Stimulated activated effector memory CD8-positive, alpha-beta T cell treated with anti-CD3 and anti-CD28 coated beads, Interleukin-12 subunit alpha, Interleukin-12 subunit beta, amount 100 ng/mL, for 72 hours (primary cell): ENCODE measurements around the gene SFTPA1.
"Not testable (repeated sequence)": the region's sequence is repeated elsewhere in the genome, so short reads cannot be mapped to it uniquely, and the experiment has no call there.

Experiments
- ATAC-seq: fragments of 150-1000 bp; cut with Tn5 transposase; 2 replicates; pipeline ENCODE4 v1.10.0; 2021
- DNase-seq, 2 donors: peaks; one replicate each; pipeline ENCODE4 v3.0.0; 2021 to 2022; ENCODE audit warnings: low spot score in 2 of 2
- H3K27ac Mint-ChIP-seq: one replicate; pipeline ENCODE4 v1.8.0; 2022; ENCODE audit warnings: mild to moderate bottlenecking, mixed read lengths
- H3K36me3 Mint-ChIP-seq: one replicate; pipeline ENCODE4 v1.8.0; 2022; ENCODE audit warnings: mild to moderate bottlenecking, mixed read lengths
- H3K4me1 Mint-ChIP-seq: one replicate; pipeline ENCODE4 v1.8.0; 2022; ENCODE audit warnings: mixed read lengths
- H3K4me3 Mint-ChIP-seq: one replicate; pipeline ENCODE4 v1.8.0; 2022; ENCODE audit warnings: mild to moderate bottlenecking, mixed read lengths
- H3K9me3 Mint-ChIP-seq: one replicate; pipeline ENCODE4 v1.8.0; 2022; ENCODE audit warnings: mixed read lengths

The SFTPA1 gene

GRCh38 chr10:79610601-79611191, at the start of gene SFTPA1:
Gene SFTPA1, plus strand, starts transcription at chr10:79610939. Its CDS starts 887 bp downstream, at chr10:79611826.
- DNase-seq (no peak), ATAC-seq (no peak)
- H3K4me3 Mint-ChIP-seq: no peak within 1 kb of the TSS
- H3K27ac Mint-ChIP-seq: no peak within 1 kb of the TSS
- no peaks in the 10 kb centered on the region for H3K9me3 Mint-ChIP-seq
- H3K4me1 Mint-ChIP-seq: peaks cover 6% of the 10 kb centered on the region
- H3K36me3 Mint-ChIP-seq: no peaks in the 10 kb centered on the region

GRCh38 chr10:79561257-79561656, 49.5 kb upstream of the SFTPA1 start:
- H3K9me3 Mint-ChIP-seq: no peaks in the 10 kb centered on the region
- H3K4me1 Mint-ChIP-seq: peaks cover 10% of the 10 kb centered on the region
- no peak overlapping the region for H3K4me3 Mint-ChIP-seq
- DNase-seq: no peak
- no peak overlapping the region for H3K27ac Mint-ChIP-seq
- no peaks in the 10 kb centered on the region for H3K36me3 Mint-ChIP-seq
- ATAC-seq: no peak

- H3K27ac Mint-ChIP-seq: peak overlapping the region; percentile 43
- no peaks in the 10 kb centered on the region for H3K9me3 Mint-ChIP-seq
- H3K36me3 Mint-ChIP-seq: no peaks in the 10 kb centered on the region
- ATAC-seq: peak; percentile 73
- H3K4me3 Mint-ChIP-seq: no peak overlapping the region
- H3K4me1 Mint-ChIP-seq: peaks cover 10% of the 10 kb centered on the region
- DNase-seq: peak; percentile 30 to 81
Observed at GRCh38 chr10:79562135-79562756, 48.5 kb upstream of the SFTPA1 start.

- no peak for ATAC-seq
- H3K4me1 Mint-ChIP-seq: peaks cover 10% of the 10 kb centered on the region
Observed at GRCh38 chr10:79563426-79563825, 47.3 kb upstream of the SFTPA1 start.

GRCh38 chr10:79570624-79571023, 40.1 kb upstream of the SFTPA1 start:
- not testable (repeated sequence) for DNase-seq, ATAC-seq, H3K4me3 Mint-ChIP-seq

More at GRCh38 chr10:79563426-79563825, 47.3 kb upstream of the SFTPA1 start:
- no peaks in the 10 kb centered on the region for H3K36me3 Mint-ChIP-seq
- no peaks in the 10 kb centered on the region for H3K9me3 Mint-ChIP-seq
- H3K4me3 Mint-ChIP-seq: no peak overlapping the region
- H3K27ac Mint-ChIP-seq: no peak overlapping the region
- no peak for DNase-seq

GRCh38 chr10:79579361-79579760, 31.4 kb upstream of the SFTPA1 start:
- Mint-ChIP-seq H3K36me3 (no peaks in the 10 kb centered on the region), H3K9me3 (no peaks in the 10 kb centered on the region), H3K27ac (no peak overlapping the region), H3K4me3 (no peak overlapping the region), H3K4me1 (no peaks in the 10 kb centered on the region)
- no peak for ATAC-seq
- DNase-seq: no peak

More at GRCh38 chr10:79570624-79571023, 40.1 kb upstream of the SFTPA1 start:
- not testable (repeated sequence) for H3K4me1 Mint-ChIP-seq, H3K27ac Mint-ChIP-seq, H3K36me3 Mint-ChIP-seq, H3K9me3 Mint-ChIP-seq

GRCh38 chr10:79581044-79581443, 29.7 kb upstream of the SFTPA1 start:
- H3K4me1 Mint-ChIP-seq: no peaks in the 10 kb centered on the region
- H3K4me3 Mint-ChIP-seq: no peak overlapping the region
- no peak for DNase-seq
- no peaks in the 10 kb centered on the region for H3K36me3 Mint-ChIP-seq
- no peaks in the 10 kb centered on the region for H3K9me3 Mint-ChIP-seq
- ATAC-seq: no peak
- no peak overlapping the region for H3K27ac Mint-ChIP-seq

- DNase-seq (no peak), ATAC-seq (peak; percentile 8)
- no peaks in the 10 kb centered on the region for H3K9me3 Mint-ChIP-seq
- no peak overlapping the region for H3K27ac Mint-ChIP-seq
- no peaks in the 10 kb centered on the region for H3K36me3 Mint-ChIP-seq
- H3K4me1 Mint-ChIP-seq: no peaks in the 10 kb centered on the region
- no peak overlapping the region for H3K4me3 Mint-ChIP-seq
Observed at GRCh38 chr10:79582096-79582495, 28.6 kb upstream of the SFTPA1 start.

- H3K27ac Mint-ChIP-seq, DNase-seq, H3K9me3 Mint-ChIP-seq, H3K36me3 Mint-ChIP-seq, H3K4me3 Mint-ChIP-seq, H3K4me1 Mint-ChIP-seq: not testable (repeated sequence)
- ATAC-seq: peak; percentile 42
Observed at GRCh38 chr10:79582954-79583353, 27.8 kb upstream of the SFTPA1 start.

- Mint-ChIP-seq H3K27ac (no peak overlapping the region), H3K36me3 (no peaks in the 10 kb centered on the region), H3K4me1 (no peaks in the 10 kb centered on the region), H3K9me3 (no peaks in the 10 kb centered on the region), H3K4me3 (no peak overlapping the region)
- ATAC-seq (peak; percentile 61), DNase-seq (no peak)
Observed at GRCh38 chr10:79583488-79584024, 27.2 kb upstream of the SFTPA1 start.

GRCh38 chr10:79585870-79586527, 24.7 kb upstream of the SFTPA1 start:
- Mint-ChIP-seq H3K27ac (no peak overlapping the region), H3K9me3 (no peaks in the 10 kb centered on the region), H3K4me3 (no peak overlapping the region), H3K4me1 (no peaks in the 10 kb centered on the region), H3K36me3 (no peaks in the 10 kb centered on the region)
- no peak for ATAC-seq
- DNase-seq: no peak

- H3K4me1 Mint-ChIP-seq: no peaks in the 10 kb centered on the region
- no peak for DNase-seq
- H3K27ac Mint-ChIP-seq: no peak overlapping the region
- no peak for ATAC-seq
- H3K4me3 Mint-ChIP-seq: no peak overlapping the region
- H3K36me3 Mint-ChIP-seq: no peaks in the 10 kb centered on the region
- no peaks in the 10 kb centered on the region for H3K9me3 Mint-ChIP-seq
Observed at GRCh38 chr10:79586933-79587332, 23.8 kb upstream of the SFTPA1 start.

GRCh38 chr10:79588800-79589199, 21.9 kb upstream of the SFTPA1 start:
- no peak overlapping the region for H3K4me3 Mint-ChIP-seq
- no peaks in the 10 kb centered on the region for H3K9me3 Mint-ChIP-seq
- no peak for ATAC-seq
- H3K27ac Mint-ChIP-seq: no peak overlapping the region
- no peak for DNase-seq
- H3K36me3 Mint-ChIP-seq: no peaks in the 10 kb centered on the region
- H3K4me1 Mint-ChIP-seq: no peaks in the 10 kb centered on the region

GRCh38 chr10:79593377-79593776, 17.4 kb upstream of the SFTPA1 start:
- Mint-ChIP-seq H3K4me3 (no peak overlapping the region), H3K27ac (no peak overlapping the region), H3K36me3 (no peaks in the 10 kb centered on the region), H3K4me1 (no peaks in the 10 kb centered on the region), H3K9me3 (peaks cover 7% of the 10 kb centered on the region)
- ATAC-seq (no peak), DNase-seq (no peak)

GRCh38 chr10:79594565-79594964, 16.2 kb upstream of the SFTPA1 start:
- H3K4me3 Mint-ChIP-seq, H3K27ac Mint-ChIP-seq, H3K36me3 Mint-ChIP-seq, H3K9me3 Mint-ChIP-seq, H3K4me1 Mint-ChIP-seq, DNase-seq: not testable (repeated sequence)
- peak; percentile 8 for ATAC-seq

- no peaks in the 10 kb centered on the region for H3K4me1 Mint-ChIP-seq
- H3K9me3 Mint-ChIP-seq: peaks cover 7% of the 10 kb centered on the region
- no peaks in the 10 kb centered on the region for H3K36me3 Mint-ChIP-seq
- H3K4me3 Mint-ChIP-seq: no peak overlapping the region
- DNase-seq: no peak
- no peak for ATAC-seq
- no peak overlapping the region for H3K27ac Mint-ChIP-seq
Observed at GRCh38 chr10:79595510-79595909, 15.2 kb upstream of the SFTPA1 start.
